HG03457 (cell line): ENCODE results near the gene ZSCAN25.
A peak's percentile ranks its signal among the peaks of the same experiment; 100 is the strongest.
"Not testable (repeated sequence)": the region's sequence is repeated elsewhere in the genome, so short reads cannot be mapped to it uniquely, and the experiment has no call there.

Experiments
- ATAC-seq: cut with Tn5 transposase; IDR thresholded peaks from one replicate; pipeline ENCODE4 v1.9.1; 2021; ENCODE audit warnings: moderate number of reproducible peaks; ENCODE audit not compliant: unreplicated experiment

ZSCAN25 gene

GRCh38 chr7:99616359-99617191 is at the start of gene ZSCAN25:
TSS of gene ZSCAN25 (plus strand) at chr7:99616946. CDS start at chr7:99619607, 2,661 bp downstream.
- ATAC-seq, result peak; percentile 85

DNA sequence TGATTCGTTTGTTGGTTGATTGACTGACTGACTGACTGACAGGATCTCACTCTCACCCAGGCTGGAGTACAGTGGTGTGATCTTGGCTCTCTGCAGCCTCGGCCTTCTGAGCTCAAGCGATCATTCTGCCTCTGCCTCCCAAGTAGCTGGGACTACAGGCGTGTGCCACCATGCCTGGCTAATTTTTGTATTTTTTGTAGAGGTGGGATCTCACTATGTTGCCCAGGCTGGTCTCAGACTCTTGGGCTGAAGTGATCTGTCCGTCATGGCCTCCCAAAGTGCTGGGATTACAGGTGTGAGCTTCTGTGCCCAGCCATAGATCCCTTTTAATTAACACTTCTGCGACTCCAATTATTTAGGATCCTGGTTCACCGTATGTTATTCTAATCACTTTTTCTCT is 48.0 kb upstream of the ZSCAN25 start:
- ATAC-seq, result not testable (repeated sequence)

GRCh38 chr7:99571768-99572167 is 45.0 kb upstream of the ZSCAN25 start:
- no peak for ATAC-seq

DNA sequence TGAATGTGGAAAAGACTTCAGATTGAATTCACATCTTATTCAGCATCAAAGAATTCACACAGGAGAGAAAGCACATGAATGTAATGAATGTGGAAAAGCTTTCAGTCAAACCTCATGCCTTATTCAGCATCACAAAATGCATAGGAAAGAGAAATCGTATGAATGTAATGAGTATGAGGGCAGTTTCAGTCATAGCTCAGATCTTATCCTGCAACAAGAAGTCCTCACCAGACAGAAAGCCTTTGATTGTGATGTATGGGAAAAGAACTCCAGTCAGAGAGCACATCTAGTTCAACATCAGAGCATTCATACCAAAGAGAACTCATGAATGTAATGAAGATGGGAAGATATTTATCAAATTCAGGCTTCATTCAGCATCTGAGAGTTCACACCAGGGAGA is 43.5 kb upstream of the ZSCAN25 start:
- no peak for ATAC-seq

DNA sequence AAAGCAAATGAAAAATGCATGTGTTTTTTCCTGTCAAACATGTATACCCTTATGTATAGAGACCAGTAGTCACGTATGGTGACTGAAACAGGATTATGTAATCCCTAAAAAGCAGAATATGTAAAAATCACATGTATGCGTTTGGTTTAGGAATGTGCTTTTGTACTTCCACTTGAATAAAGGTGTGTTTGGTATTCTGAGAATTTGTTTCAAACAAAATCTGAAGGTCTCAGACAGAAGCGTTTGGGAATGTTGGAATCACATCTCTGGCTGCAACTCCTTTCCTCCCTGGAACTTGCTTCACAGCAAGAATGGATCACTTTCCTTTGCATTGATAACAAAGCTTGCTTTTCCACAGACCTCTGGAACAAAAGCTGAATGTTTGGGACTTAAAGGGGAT is 40.5 kb upstream of the ZSCAN25 start:
- no peak for ATAC-seq

- no peak for ATAC-seq
Observed at GRCh38 chr7:99579281-99579955, 37.3 kb upstream of the ZSCAN25 start.

- ATAC-seq, result no peak
Observed at GRCh38 chr7:99579956-99580777, 36.6 kb upstream of the ZSCAN25 start.

DNA sequence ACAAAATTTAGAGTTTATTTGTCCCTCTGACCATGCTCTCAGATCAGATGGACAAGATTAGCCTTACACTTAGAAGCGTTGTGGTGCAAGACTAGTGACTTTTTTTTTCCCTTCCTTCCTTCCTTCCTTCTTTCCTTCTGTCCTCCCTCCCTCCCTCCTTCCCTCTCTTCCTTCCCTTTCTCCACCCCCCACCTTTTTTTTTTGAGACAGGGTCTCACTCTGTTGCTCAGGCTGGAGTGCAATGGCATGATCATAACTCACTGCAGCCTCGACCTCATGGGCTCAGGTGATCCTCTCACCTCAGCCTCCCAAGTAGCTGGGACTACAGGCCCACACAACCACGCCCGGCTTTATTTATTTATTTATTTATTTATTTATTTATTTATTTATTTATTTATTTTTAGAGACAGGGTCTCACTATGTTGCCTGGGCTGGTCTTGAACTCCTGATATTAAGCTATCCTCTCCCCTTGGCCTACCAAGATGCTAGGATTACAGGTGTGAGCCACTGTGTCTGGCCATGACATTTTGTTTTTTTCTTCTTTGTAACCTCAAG is 35.9 kb upstream of the ZSCAN25 start:
- ATAC-seq, result not testable (repeated sequence)

DNA sequence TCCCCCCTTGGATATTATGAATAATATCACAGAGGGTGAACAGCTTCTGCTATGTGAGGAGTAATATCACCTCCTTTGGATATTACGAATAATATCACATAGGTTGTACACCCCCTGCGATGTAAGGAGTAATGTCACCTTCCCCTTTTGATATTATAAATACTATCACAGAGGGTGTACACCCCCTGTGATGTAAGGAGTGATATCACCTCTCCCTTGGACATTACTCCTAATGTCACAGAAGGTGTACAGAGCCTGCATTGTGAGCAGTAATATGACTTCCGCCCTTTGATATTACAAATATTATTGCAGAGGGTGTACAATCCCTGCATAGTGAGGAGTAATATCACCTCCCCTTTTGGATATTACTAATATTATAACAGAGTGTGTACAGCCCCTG is 27.9 kb upstream of the ZSCAN25 start:
- ATAC-seq, result no peak

GRCh38 chr7:99594948-99595745 is 21.6 kb upstream of the ZSCAN25 start:
- no peak for ATAC-seq

GRCh38 chr7:99596408-99596955 is 20.3 kb upstream of the ZSCAN25 start:
- no peak for ATAC-seq

- no peak for ATAC-seq
Observed at GRCh38 chr7:99597762-99598501, 18.8 kb upstream of the ZSCAN25 start, which contains the start of gene TMEM225B. TSS of gene TMEM225B (plus strand) at chr7:99598267. CDS start at chr7:99604389, 6,122 bp downstream.

DNA sequence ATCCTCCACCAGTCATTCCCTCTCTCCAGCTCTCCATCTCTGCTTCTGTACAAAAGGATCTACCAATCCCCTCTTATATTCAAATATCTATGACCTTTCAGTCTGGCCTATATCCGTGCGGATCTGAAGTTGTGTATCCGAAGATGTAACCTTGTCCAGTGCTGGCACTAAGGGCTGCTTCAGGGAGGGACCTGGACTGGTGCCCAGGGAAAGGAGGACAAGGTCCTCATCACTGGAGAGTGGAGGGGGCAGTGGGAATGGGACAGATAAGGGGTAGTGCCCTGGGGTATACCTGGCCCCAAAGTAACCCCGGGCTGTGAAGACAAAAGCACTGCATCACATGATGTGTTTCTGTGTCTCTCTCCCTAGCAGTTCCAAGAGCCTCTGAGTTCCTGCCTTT is 16.9 kb upstream of the ZSCAN25 start:
- ATAC-seq, result no peak

GRCh38 chr7:99601656-99602310 is 15.0 kb upstream of the ZSCAN25 start:
- ATAC-seq, result no peak

- no peak for ATAC-seq
Observed at GRCh38 chr7:99605527-99605926, 11.2 kb upstream of the ZSCAN25 start.

DNA sequence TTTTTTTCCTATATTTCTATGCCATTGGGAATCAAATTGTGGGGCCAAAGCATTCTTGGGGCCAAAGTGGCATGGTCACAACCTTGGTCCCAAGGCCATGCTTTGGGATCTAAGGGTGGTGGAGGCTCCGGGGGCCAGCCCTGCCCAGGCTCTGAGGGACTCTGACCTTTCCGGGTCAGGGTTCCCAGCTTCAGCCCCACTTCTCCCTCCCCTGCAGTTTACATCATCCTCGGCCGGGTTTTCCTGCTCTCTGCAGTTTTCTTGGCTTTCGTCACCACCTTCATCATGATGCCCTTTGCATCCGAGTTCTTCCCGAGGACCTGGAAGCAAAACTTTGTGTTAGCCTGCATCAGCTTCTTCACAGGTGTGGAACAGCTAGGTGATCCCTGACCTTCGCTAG is 10.2 kb upstream of the ZSCAN25 start:
- ATAC-seq, result no peak

DNA sequence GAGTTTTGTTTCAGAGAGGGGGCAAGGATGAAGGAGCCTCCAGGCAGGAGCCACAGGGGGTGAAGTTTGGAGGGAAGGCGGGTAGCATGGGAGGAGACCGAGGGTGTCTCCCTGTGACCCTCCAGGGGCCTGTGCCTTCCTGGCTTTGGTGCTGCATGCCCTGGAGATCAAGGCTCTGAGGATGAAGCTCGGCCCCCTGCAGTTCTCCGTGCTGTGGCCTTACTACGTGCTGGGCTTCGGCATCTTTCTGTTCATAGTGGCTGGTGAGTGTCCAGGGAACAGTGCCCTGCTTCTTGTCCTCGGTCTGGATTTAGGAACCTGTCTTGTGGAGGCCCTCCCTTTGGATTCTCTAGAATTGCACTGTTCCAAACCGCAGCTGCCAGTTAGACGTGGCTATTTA is 9.2 kb upstream of the ZSCAN25 start:
- no peak for ATAC-seq

GRCh38 chr7:99614495-99614894 is 2.3 kb upstream of the ZSCAN25 start:
- no peak for ATAC-seq

DNA sequence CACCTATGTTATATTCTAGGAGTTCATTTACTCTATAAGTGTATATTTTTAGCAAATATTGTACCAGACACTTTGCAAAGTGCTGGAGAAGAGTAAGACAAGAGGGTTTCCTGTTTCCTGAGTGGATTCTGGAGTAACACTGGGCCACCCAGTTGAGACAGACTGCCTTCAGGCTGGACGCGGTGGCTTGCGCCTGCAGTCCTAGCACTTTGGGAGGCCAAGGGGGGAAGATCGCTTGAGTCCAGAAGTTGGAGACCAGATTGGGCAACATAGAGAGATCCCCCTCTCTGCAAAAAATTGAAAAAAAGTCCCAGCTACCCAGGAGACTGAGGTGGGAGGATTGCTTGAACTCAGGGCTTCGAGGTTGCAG is 772 bp upstream of the ZSCAN25 start:
- ATAC-seq, result no peak
